Prostate gland (tissue), 2 donors: Measurements from ENCODE around the gene OGDH. TPM values are rescaled to one million over a fixed set of nuclear protein-coding genes. Genes with fewer than 3 reads are reported as not detected.

Experiments used
- DNase-seq: peaks from one replicate; pipeline ENCODE4 v3.0.0-alpha.2; 2019; ENCODE audit warnings: low spot score
- H3K27ac ChIP-seq, 2 donors: fragments of 200-600 bp; sonication (generic); 2 replicates each; pipeline ENCODE4 v1.5.1; 2017 to 2019
- H3K27me3 ChIP-seq: fragments of 200-600 bp; sonication (generic); replicated peaks from 2 replicates; pipeline ENCODE4 v1.5.1; 2019; ENCODE audit not compliant: insufficient read depth
- H3K36me3 ChIP-seq, 2 donors: fragments of 200-600 bp; sonication (generic); 1 replicate in 1 of 2; 2 replicates in 1 of 2; pipeline versions ENCODE4 v1.5.1 to v1.8.1; 2017 to 2019
- H3K4me1 ChIP-seq: fragments of 200-600 bp; sonication (generic); replicated peaks from 2 replicates; pipeline ENCODE4 v1.5.1; 2019
- H3K4me3 ChIP-seq, 2 donors: fragments of 200-600 bp; sonication (generic); 2 replicates each; pipeline ENCODE4 v1.5.1; 2017 to 2019
- H3K9me3 ChIP-seq: fragments of 200-600 bp; sonication (generic); 2 replicates; pipeline ENCODE4 v1.5.1; 2017
- POLR2A ChIP-seq: fragments of 450-650 bp; IDR thresholded peaks from one replicate; pipeline ENCODE4 v1.6.1; 2016; ENCODE audit warnings: antibody characterized with exemption, mild to moderate bottlenecking
- POLR2AphosphoS5 ChIP-seq: sonication (generic); formaldehyde crosslinking; IDR thresholded peaks from one replicate; pipeline ENCODE4 v1.6.1; 2017; ENCODE audit warnings: antibody characterized with exemption
- WGBS: methylation state at CpG from one replicate; pipeline ENCODE4 v1.1.5; 2018; 5-methylcytosine and 5-hydroxymethylcytosine counted together
- intact Hi-C: fragments of 100-400 bp; cut with DNase I; formaldehyde crosslinking; loops from one replicate; pipeline ENCODE4 v1.14.2; 2022
- total RNA-seq, 2 donors: library from RNA; depleted of rRNA; stranded (reverse); fragments of >200 nt; gene quantifications; one replicate each; pipeline ENCODE4 v1.1.0, GENCODE V29; 2016
- TF ChIP-seq, protein P1 (sequence below), 4 experiments: fragments of 200-600 bp in 2 of 4; fragments of 450-650 bp in 2 of 4; sonication (generic) in 2 of 4; IDR thresholded peaks; 1 replicate in 3 of 4; 2 replicates in 1 of 4; pipeline ENCODE4 v1.5.1; 2016 to 2019; ENCODE audit warnings: antibody characterized with exemption in 4 of 4, mild to moderate bottlenecking in 2 of 4, moderate library complexity in 2 of 4

OGDH gene
- total RNA-seq, 2 donors from 2014 or later: 70.4 to 96.9 TPM

DNA sequence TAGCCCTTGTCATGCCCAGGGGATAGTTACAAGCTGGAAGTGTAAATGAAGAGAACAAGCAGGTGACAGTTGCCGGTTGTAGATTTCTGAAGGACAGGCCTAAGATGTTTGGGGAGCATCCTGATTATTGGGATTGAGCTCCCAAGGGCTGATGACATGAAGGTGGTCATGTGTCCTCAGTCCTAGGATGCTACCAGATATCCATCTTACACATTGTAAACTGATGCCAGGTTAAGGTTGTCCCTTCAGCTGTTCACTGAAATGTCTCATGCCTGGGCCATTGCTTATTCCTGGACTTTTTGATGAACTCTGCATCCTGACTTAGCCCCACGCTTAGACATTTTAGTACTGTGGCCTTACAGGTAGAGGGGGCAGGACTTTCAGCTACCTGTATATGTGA, 143.6 kb downstream of the OGDH start:
- H3K4me3 ChIP-seq: peak overlapping the region in 1 of 2 donors; percentile 80
- intact Hi-C loops: loop anchor here (5.0 to 10.0 kb wide), 2 partner anchors 97 to 145 kb away; partner anchors contain the start of genes H2AZ2 and OGDH
- 89% methylated on average over 2 of the region's 2 CpGs for WGBS
- H3K36me3 ChIP-seq: no peaks in the 10 kb centered on the region
- H3K27ac ChIP-seq: no peak overlapping the region
- no peak for DNase-seq
- H3K4me1 ChIP-seq: peaks cover 3% of the 10 kb centered on the region
- TF ChIP-seq POLR2A (no peak), POLR2AphosphoS5 (no peak)
- TF ChIP-seq, protein P1, sequence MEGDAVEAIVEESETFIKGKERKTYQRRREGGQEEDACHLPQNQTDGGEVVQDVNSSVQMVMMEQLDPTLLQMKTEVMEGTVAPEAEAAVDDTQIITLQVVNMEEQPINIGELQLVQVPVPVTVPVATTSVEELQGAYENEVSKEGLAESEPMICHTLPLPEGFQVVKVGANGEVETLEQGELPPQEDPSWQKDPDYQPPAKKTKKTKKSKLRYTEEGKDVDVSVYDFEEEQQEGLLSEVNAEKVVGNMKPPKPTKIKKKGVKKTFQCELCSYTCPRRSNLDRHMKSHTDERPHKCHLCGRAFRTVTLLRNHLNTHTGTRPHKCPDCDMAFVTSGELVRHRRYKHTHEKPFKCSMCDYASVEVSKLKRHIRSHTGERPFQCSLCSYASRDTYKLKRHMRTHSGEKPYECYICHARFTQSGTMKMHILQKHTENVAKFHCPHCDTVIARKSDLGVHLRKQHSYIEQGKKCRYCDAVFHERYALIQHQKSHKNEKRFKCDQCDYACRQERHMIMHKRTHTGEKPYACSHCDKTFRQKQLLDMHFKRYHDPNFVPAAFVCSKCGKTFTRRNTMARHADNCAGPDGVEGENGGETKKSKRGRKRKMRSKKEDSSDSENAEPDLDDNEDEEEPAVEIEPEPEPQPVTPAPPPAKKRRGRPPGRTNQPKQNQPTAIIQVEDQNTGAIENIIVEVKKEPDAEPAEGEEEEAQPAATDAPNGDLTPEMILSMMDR (IDR thresholded peaks at IDR 0.05): no peak
- no peaks in the 10 kb centered on the region for H3K27me3 ChIP-seq
- H3K9me3 ChIP-seq: no peaks in the 10 kb centered on the region

DNA sequence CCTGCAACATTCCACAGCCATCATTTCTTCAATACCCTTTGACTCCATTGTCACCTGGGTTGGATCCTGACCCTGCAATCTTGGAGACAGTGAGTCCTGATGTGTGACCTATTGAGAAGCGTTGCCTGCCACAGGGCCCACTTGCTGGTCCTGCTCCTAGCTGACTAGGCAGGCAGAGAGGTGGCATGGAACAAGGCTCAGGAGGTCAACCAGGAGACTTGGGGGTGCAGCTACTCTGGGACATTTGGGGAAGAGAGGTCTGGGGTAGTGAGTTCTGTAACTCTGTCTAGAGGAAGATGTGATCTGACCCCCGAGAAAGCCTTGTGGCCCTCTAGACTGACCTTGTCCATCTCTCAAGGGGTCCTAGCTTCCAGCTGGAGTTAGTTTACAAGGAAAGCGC, 144.0 kb downstream of the OGDH start:
- no peaks in the 10 kb centered on the region for H3K36me3 ChIP-seq
- TF ChIP-seq, protein P1 (IDR thresholded peaks at IDR 0.05): no peak
- TF ChIP-seq POLR2A (no peak), POLR2AphosphoS5 (no peak)
- no peak for DNase-seq
- no peaks in the 10 kb centered on the region for H3K9me3 ChIP-seq
- no peaks in the 10 kb centered on the region for H3K27me3 ChIP-seq
- H3K4me3 ChIP-seq: no peak overlapping the region
- 93% methylated on average over 3 of the region's 3 CpGs for WGBS
- no peak overlapping the region for H3K27ac ChIP-seq
- intact Hi-C loops: no loop called here
- H3K4me1 ChIP-seq: peaks cover 3% of the 10 kb centered on the region

DNA sequence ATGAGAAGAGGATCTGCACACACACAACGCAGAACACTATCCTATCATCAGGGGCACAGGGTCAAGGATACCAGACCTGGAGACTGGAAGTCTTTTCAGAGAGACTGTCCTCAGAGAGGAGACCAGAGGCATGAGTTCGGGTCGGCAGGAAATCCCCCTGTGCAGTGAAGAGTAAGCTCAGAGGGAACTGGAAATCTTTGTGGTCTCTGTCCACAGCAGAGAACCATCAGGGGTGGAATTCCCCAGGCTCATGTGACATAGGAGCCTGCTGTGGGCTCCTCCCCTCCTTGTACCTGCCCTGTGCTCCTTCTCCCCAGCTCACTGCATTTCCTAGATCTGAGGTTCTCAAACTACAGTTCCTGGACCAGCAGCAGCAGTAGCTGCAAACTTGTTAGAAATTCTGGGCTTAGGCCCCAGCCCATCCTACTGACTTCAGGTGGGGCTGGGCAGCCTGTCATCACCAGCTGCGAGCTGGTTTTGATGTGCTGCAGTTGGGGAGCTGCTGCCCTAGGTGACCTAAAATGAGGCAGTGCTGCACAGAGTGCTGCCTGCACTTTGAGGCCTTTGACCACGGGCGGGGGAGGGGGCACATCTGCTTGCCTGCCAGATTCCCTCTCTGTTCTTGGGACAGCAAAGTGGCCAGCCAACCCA, 144.6 kb downstream of the OGDH start:
- TF ChIP-seq, protein P1 (IDR thresholded peaks at IDR 0.05): no peak
- TF ChIP-seq POLR2A (no peak), POLR2AphosphoS5 (no peak)
- DNase-seq: no peak
- Histone ChIP-seq H3K4me1 (peaks cover 7% of the 10 kb centered on the region), H3K9me3 (no peaks in the 10 kb centered on the region), H3K4me3 (no peak overlapping the region), H3K36me3 (no peaks in the 10 kb centered on the region), H3K27me3 (no peaks in the 10 kb centered on the region), H3K27ac (no peak overlapping the region)
- 51% methylated on average over 6 of the region's 6 CpGs for WGBS
- intact Hi-C loops: no loop called here

DNA sequence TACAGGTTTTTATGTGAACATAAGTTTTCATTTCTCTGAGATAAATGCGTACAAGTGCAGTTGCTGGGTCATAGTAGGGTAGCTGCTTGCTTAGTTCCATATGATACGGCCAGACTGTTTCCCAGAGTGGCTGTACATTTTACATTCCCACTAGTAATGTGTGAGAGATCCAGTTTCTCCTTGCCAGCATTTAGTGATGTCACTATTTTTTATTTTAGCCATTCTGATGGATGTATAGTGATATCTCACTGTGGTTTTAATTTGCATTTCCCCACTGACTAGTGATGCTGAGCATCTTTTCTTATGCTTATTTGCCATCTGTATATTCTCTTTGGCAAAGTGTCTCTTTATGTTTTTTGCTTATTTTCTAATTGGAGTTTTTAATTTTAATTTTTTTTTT, 146.4 kb downstream of the OGDH start:
- H3K4me1 ChIP-seq: peaks cover 12% of the 10 kb centered on the region
- H3K4me3 ChIP-seq: no peak overlapping the region
- WGBS: 93% methylated on average over 2 of the region's 2 CpGs
- intact Hi-C loops: no loop called here
- no peaks in the 10 kb centered on the region for H3K9me3 ChIP-seq
- no peak for DNase-seq
- H3K36me3 ChIP-seq: no peaks in the 10 kb centered on the region
- H3K27me3 ChIP-seq: no peaks in the 10 kb centered on the region
- H3K27ac ChIP-seq: no peak overlapping the region
- no peak for TF ChIP-seq POLR2AphosphoS5
- TF ChIP-seq POLR2A: no peak
- TF ChIP-seq, protein P1 (IDR thresholded peaks at IDR 0.05): no peak
